IPS-18a (cell line): ENCODE data around the gene SEPTIN2.
"Not testable (repeated sequence)": the region's sequence is repeated elsewhere in the genome, so short reads cannot be mapped to it uniquely, and the experiment has no call there.

ENCODE experiments used
- H3K27ac ChIP-seq: one replicate; pipeline ENCODE4 v1.5.1; 2013; ENCODE audit warnings: low read length
- H3K27me3 ChIP-seq: one replicate; pipeline ENCODE4 v1.6.1; 2013; ENCODE audit warnings: mild to moderate bottlenecking, low read length; ENCODE audit not compliant: control insufficient read depth, insufficient read depth
- H3K36me3 ChIP-seq: one replicate; pipeline ENCODE4 v1.6.1; 2013; ENCODE audit warnings: low read depth, low read length; ENCODE audit not compliant: control insufficient read depth
- H3K4me1 ChIP-seq: one replicate; pipeline ENCODE4 v1.6.1; 2013; ENCODE audit warnings: low read depth, low read length; ENCODE audit not compliant: control insufficient read depth
- H3K4me3 ChIP-seq: one replicate; pipeline ENCODE4 v1.5.1; 2013; ENCODE audit warnings: low read length
- H3K9ac ChIP-seq: one replicate; pipeline ENCODE4 v1.6.1; 2013; ENCODE audit warnings: mild to moderate bottlenecking, low read length, moderate library complexity
- H3K9me3 ChIP-seq: one replicate; pipeline ENCODE4 v1.6.1; 2013; ENCODE audit warnings: low read depth, low read length; ENCODE audit not compliant: control insufficient read depth

SEPTIN2 gene

DNA sequence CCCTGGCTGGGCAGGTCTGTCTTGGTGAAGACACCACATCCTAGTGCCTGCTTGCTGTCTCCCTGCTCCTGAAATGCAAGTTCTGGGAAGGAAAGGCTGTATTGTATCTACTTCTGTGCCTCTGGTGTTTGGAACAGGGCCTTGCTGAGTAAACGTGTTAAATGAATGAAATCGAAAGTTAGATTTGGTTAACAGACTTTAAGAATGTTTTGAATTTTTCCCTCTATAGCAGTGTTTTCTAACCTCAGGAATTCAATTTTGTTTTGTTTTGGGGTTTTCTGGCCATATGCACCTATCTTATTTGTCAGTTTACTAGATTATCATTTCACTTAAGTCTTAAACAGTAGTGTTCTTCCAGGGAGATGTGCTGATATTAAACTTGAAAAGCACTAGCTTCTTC, 61.1 kb downstream of the SEPTIN2 start:
- H3K9me3 ChIP-seq: no peaks in the 10 kb centered on the region
- no peak overlapping the region for H3K9ac ChIP-seq
- no peaks in the 10 kb centered on the region for H3K36me3 ChIP-seq
- H3K4me3 ChIP-seq: no peak overlapping the region
- no peaks in the 10 kb centered on the region for H3K4me1 ChIP-seq
- H3K27ac ChIP-seq: no peak overlapping the region
- H3K27me3 ChIP-seq: no peaks in the 10 kb centered on the region

DNA sequence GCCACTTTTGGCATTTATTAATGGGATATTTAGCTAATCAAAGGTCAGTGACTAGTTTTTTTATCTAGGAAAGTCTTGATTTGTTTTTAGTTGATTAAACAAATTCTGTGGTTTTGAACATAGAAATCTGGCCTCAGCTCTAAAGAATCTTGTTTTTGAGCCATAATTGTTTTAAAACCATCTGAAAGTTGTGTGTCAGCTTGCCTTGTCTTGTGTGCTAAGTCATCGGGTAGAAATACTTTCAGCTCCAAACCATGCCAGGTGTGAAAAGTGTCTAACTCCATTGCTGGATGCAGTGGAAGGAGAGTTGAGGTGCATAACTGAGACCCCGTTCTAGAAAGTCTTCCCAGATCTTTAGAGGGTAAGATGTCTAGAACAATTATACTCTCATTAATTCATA, 63.1 kb downstream of the SEPTIN2 start:
- no peak overlapping the region for H3K27ac ChIP-seq
- H3K9ac ChIP-seq: no peak overlapping the region
- no peaks in the 10 kb centered on the region for H3K27me3 ChIP-seq
- no peaks in the 10 kb centered on the region for H3K4me1 ChIP-seq
- H3K36me3 ChIP-seq: no peaks in the 10 kb centered on the region
- H3K9me3 ChIP-seq: no peaks in the 10 kb centered on the region
- no peak overlapping the region for H3K4me3 ChIP-seq

DNA sequence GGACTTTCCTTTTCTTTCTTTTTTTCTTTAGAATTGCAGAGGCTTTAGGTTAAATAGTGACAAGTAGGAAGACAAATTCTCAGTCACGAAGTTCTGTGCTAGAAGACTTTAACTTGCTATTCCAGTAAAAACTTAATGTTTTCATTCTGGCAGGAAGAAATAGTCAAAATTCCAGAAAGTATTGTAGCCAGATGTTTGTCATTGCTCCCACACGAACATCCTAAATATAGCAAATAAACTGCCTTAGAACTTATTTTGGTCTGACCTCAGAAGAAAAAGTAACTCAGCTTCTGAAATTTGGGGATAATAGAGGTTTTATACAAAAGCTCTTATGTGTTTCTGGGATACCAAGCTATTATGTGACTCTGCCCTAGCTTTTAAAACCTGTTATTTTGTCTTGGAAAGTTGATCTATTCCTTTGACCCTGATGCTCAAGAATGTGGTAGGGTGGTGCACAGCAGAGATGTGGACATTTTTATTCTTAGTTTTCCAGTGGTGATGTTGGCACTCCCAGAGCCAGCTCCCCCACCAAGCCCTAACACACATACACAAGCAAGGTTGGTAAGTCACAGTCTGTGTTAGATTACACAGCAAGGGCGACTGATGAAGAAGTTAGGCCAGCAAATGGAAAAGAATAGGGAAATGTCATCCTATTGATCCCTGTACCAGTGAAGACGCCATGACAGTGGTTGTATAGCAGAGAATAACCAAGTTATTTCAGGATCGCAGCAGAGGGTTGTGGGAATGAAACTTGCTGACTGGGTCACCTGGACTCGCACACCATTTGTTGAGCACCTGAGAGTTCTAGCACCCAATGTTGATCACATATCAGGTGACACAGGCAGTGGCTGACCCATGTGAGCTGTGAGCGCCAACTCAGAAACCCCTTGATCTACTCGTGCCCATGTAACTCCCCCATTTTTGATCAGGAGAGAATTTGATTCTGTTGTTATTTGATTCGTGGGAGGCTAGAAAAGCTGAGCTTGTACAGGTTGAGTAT, 64.1 kb downstream of the SEPTIN2 start:
- H3K9me3 ChIP-seq: no peaks in the 10 kb centered on the region
- H3K9ac ChIP-seq: no peak overlapping the region
- no peaks in the 10 kb centered on the region for H3K4me1 ChIP-seq
- H3K4me3 ChIP-seq: no peak overlapping the region
- H3K27me3 ChIP-seq: no peaks in the 10 kb centered on the region
- no peak overlapping the region for H3K27ac ChIP-seq
- H3K36me3 ChIP-seq: no peaks in the 10 kb centered on the region

DNA sequence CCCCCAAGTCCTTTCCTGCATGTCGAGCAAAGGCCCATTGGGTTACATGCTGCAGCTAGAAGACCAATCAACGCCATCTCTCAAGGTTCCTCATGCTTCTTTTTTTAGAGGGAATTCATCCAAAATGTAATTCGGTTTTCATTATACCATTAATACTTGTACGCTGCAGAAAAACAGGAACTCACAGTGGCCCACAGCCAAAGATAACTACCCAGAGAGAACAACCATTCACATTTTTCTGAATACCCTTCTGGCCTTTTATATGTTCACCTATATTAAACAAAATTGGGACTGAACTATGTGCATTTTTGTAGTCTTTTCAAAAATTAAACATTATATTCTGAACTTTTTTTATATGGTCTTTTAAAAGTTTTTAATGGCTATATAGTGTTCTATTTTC, 66.1 kb downstream of the SEPTIN2 start:
- Histone ChIP-seq H3K4me3 (no peak overlapping the region), H3K9me3 (no peaks in the 10 kb centered on the region), H3K36me3 (no peaks in the 10 kb centered on the region), H3K27me3 (no peaks in the 10 kb centered on the region), H3K4me1 (no peaks in the 10 kb centered on the region), H3K9ac (no peak overlapping the region), H3K27ac (no peak overlapping the region)

DNA sequence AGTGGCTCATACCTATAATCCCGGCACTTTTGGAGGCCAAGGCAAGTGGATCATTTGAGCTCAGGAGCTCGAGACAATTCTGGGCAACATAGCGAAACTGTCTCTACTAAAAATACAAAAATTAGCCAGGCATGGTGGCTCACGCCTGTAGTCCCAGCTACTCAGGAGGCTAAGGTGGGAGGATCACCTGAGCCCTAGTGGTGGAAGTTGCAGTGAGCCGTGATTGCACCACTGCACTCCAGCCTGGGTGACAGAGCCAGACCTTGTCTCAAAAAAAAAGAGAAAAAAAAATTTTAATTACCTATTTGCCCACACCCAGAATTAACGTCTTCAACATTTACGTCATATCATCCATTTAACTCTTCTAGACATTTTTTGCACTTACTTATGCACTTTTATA, 69.7 kb downstream of the SEPTIN2 start:
- H3K9me3 ChIP-seq, H3K4me1 ChIP-seq, H3K27ac ChIP-seq, H3K9ac ChIP-seq, H3K36me3 ChIP-seq, H3K4me3 ChIP-seq, H3K27me3 ChIP-seq: not testable (repeated sequence)

DNA sequence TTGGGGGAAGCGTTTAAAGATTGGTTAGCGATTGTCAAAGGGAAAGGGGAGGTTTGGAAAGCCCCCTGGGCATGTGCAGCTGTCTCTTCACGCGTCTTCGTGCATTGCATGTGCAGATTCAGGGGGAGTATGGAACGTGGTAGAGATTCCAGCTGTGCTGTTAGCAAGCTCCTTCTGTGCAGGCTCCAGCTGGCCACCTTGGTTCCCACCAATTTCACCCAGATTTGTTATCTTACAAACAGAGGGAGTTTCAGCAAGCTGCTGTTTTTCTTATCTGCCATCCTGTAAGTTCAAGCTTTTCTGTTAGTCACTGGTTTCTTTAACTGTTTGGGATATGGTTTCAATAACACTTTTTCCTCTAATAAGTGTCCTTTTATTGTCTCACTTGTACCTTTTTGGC, 70.8 kb downstream of the SEPTIN2 start:
- H3K36me3 ChIP-seq: no peaks in the 10 kb centered on the region
- no peaks in the 10 kb centered on the region for H3K4me1 ChIP-seq
- no peak overlapping the region for H3K27ac ChIP-seq
- no peaks in the 10 kb centered on the region for H3K9me3 ChIP-seq
- no peak overlapping the region for H3K4me3 ChIP-seq
- H3K27me3 ChIP-seq: no peaks in the 10 kb centered on the region
- no peak overlapping the region for H3K9ac ChIP-seq

DNA sequence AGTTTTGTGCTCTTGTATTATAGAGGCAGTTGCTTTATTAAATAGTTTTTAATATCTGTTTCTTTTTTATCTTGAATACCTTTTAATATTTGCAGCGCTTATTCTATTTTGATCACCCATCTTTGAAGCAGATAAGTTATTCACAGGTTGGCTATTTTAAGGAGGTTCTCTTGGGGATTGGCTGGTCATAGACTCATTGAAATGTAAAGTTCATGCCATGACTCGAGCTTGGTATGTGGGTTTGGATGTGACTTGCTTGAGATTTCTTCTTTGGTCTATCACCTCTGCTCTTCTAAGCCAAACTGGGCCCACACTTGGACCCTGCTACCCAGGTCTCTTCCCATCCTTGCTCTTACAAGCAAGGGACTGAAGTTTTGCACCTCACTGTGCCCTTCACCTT, 74.0 kb downstream of the SEPTIN2 start:
- no peaks in the 10 kb centered on the region for H3K36me3 ChIP-seq
- no peaks in the 10 kb centered on the region for H3K4me1 ChIP-seq
- no peak overlapping the region for H3K9ac ChIP-seq
- no peak overlapping the region for H3K27ac ChIP-seq
- H3K4me3 ChIP-seq: no peak overlapping the region
- H3K9me3 ChIP-seq: no peaks in the 10 kb centered on the region
- H3K27me3 ChIP-seq: no peaks in the 10 kb centered on the region

DNA sequence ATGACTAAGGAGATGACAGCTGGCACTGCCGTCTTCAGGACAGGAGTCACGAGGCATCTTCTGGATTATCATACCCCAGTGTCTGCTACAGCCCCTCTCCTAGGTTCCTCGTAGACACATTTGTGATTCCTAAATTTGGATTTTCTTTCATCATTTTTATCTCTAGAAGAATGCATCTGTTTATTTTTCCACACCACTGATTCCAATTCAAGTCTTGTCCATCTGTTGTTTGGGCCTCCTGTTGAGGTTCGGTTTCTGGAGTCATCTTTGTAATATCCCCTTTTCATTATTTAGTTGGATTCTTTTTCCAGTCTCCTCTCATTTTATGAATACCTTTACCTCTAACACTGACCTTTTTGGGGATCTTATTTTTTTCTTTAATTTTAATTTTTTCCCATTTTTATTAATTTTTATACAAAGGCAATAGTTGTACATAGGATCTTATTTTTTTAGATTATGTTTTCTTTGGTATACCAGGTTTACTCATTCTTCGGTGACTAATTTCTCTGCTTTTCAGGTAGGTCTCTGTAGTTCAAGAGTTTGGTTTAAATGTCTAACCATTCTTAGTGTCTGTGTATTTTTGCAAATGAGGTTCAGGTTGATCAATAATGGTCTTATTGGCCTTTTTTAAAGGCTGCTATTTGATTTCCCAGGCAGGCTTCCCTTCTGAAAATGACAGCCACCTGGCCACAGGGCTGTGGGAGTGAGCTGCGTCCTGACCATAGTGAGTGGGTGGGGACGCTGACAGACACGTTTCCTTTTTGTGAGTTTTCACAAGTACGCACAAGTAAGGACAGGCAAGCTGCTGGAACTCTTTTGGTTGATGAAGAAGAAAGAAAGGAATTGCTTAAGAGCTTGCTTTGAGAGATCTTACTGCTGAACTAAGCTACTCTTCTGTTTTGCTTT, 74.8 kb downstream of the SEPTIN2 start:
- no peaks in the 10 kb centered on the region for H3K4me1 ChIP-seq
- H3K9ac ChIP-seq: no peak overlapping the region
- no peaks in the 10 kb centered on the region for H3K36me3 ChIP-seq
- H3K9me3 ChIP-seq: no peaks in the 10 kb centered on the region
- H3K27ac ChIP-seq: no peak overlapping the region
- H3K27me3 ChIP-seq: no peaks in the 10 kb centered on the region
- H3K4me3 ChIP-seq: no peak overlapping the region

DNA sequence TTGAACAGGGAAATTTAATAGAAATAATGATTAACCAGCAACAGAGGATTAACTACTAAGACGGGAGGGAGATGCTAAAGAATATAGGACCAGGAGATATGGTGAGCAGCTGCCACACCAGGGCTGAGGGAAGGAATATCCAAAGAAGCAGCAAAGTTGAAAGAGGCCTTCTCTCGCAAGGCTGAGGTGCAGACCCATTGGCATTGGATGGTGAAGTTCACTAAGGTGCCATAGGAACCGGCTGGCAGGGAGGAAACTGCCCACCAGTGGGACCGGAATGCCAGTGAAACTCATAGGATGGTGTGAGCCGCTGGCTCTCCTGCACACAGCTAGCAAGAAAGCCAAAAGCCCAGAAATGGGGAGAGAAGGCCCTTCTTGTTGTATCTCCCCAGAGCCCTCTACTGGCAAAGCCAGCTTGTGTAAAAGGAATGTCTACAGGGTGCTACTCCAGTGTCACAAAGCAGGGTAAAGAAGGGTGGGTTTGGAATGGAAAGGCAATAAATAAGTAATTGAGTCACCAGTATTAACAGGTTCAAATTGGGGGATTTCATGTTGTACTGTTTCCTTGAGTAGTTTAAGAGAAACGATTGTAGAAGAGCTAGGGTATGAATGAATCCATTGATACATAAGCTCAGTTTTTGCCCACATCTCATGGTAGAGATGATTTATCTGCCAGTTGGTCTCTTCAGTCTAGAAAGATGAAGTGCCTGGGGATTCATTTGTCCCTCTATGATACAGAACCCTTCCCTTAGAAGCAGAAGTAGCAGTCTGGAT, 76.4 kb downstream of the SEPTIN2 start:
- H3K27ac ChIP-seq: no peak overlapping the region

DNA sequence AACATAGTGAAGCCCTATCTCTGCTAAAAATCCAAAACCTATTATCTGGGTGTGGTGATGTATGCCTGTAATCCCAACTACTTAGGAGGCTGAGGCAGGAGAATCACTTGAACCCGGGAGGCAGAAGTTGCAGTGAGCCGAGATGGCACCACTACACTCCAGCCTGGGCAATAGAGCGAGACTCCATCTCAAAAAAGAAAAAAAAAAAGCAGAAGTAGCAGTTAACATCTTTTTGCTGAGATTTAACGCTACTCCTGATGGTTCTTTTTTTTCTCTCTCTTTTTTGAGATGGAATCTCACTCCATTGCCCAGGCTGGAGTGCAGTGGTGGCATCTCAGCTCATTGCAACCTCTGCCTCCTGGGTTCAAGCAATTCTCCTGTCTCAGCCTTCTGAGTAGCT, 77.0 kb downstream of the SEPTIN2 start:
- not testable (repeated sequence) for H3K4me3 ChIP-seq, H3K9me3 ChIP-seq, H3K27me3 ChIP-seq, H3K4me1 ChIP-seq, H3K36me3 ChIP-seq, H3K9ac ChIP-seq, H3K27ac ChIP-seq

More for the DNA sequence above, 76.4 kb downstream of the SEPTIN2 start:
- Histone ChIP-seq H3K27me3 (no peaks in the 10 kb centered on the region), H3K9ac (no peak overlapping the region), H3K4me1 (no peaks in the 10 kb centered on the region), H3K36me3 (no peaks in the 10 kb centered on the region), H3K9me3 (no peaks in the 10 kb centered on the region), H3K4me3 (no peak overlapping the region)

DNA sequence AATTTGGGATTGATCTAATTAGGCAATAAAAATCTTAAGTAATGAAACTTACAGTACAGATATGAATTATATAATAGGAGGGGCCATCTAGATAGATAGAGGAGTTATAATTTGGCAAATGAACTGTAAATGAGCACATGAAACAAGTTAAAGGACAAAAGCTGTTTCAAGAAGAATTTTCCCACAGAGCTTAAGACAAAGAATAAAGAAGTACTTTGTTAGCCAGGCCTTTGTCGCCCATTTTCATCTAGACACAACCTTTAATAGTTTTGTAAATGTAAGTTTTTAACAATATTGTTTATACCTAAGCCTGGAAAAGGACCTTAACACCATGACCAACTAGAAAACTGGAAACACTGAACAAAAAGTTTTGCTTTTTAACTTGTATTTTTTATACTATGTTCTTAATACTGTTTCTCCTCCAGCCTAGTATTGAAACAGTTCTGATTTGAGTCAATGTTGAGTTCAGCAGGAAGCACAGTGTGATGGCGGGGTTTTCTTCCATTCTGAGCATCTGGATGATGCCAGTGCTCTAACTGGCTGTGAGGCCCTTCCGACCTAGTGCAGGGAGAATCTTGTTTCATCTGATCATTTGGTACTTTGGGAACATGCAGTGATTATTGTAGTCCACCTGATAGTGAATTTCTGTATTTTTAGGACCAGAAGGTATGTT, 77.9 kb downstream of the SEPTIN2 start:
- no peak overlapping the region for H3K4me3 ChIP-seq
- no peaks in the 10 kb centered on the region for H3K36me3 ChIP-seq
- no peaks in the 10 kb centered on the region for H3K9me3 ChIP-seq
- H3K9ac ChIP-seq: no peak overlapping the region
- no peaks in the 10 kb centered on the region for H3K27me3 ChIP-seq
- H3K4me1 ChIP-seq: no peaks in the 10 kb centered on the region
- no peak overlapping the region for H3K27ac ChIP-seq
